Suprapubic skin (tissue), 4 donors: ENCODE data around the gene LRP1-AS. TPM values are rescaled to one million over a fixed set of nuclear protein-coding genes. Genes with fewer than 3 reads are reported as not detected.

Source experiments
- DNase-seq, 2 donors: peaks; one replicate each; pipeline ENCODE4 v3.0.0-alpha.2; 2019; ENCODE audit warnings: low spot score in 2 of 2
- H3K27ac ChIP-seq: fragments of 200-600 bp; sonication (generic); one replicate; pipeline ENCODE4 v1.5.1; 2019
- H3K27me3 ChIP-seq: fragments of 200-600 bp; sonication (generic); one replicate; pipeline ENCODE4 v1.5.1; 2019
- H3K36me3 ChIP-seq: fragments of 200-600 bp; sonication (generic); one replicate; pipeline ENCODE4 v1.5.1; 2019
- H3K4me1 ChIP-seq: fragments of 200-600 bp; sonication (generic); one replicate; pipeline ENCODE4 v1.5.1; 2019
- H3K4me3 ChIP-seq: fragments of 200-600 bp; sonication (generic); one replicate; pipeline ENCODE4 v1.5.1; 2019; ENCODE audit warnings: mild to moderate bottlenecking
- H3K9me3 ChIP-seq: fragments of 200-600 bp; sonication (generic); one replicate; pipeline ENCODE4 v1.5.1; 2019
- CTCF ChIP-seq, 2 donors: fragments of 200-600 bp in 1 of 2; fragments of 450-650 bp in 1 of 2; sonication (generic) in 1 of 2; IDR thresholded peaks; one replicate each; pipeline ENCODE4 v1.5.1; 2016 to 2019; ENCODE audit warnings: antibody characterized with exemption in 2 of 2, mild to moderate bottlenecking in 1 of 2, moderate library complexity in 1 of 2
- EP300 ChIP-seq: sonication (generic); formaldehyde crosslinking; IDR thresholded peaks from one replicate; pipeline ENCODE4 v1.6.1; 2017; ENCODE audit warnings: antibody characterized with exemption
- POLR2A ChIP-seq, 2 donors: fragments of 450-650 bp; IDR thresholded peaks; one replicate each; pipeline ENCODE4 v1.6.1; 2017; ENCODE audit warnings: antibody characterized with exemption in 2 of 2, mild to moderate bottlenecking in 2 of 2, moderate library complexity in 2 of 2
- POLR2AphosphoS5 ChIP-seq, 3 donors: sonication (generic); formaldehyde crosslinking; IDR thresholded peaks; one replicate each; pipeline ENCODE4 v1.6.1; 2017; ENCODE audit warnings: antibody characterized with exemption in 3 of 3
- WGBS: methylation state at CpG from one replicate; pipeline ENCODE4 v1.1.5; 2018; 5-methylcytosine and 5-hydroxymethylcytosine counted together
- total RNA-seq, 4 donors: library from RNA; depleted of rRNA; stranded (reverse); fragments of >200 nt; gene quantifications; one replicate each; pipeline ENCODE4 v1.1.0, GENCODE V29; 2016

LRP1-AS gene
- total RNA-seq, 4 donors from 2014 or later: not detected

GRCh38 chr12:57173683-57174082 lies 26.3 kb upstream of the LRP1-AS start:
- no peak for DNase-seq
- H3K4me3 ChIP-seq: no peak overlapping the region
- no peak for TF ChIP-seq POLR2A (IDR thresholded peaks at IDR 0.05)
- no peak for TF ChIP-seq EP300
- no peak for TF ChIP-seq POLR2AphosphoS5 (IDR thresholded peaks at IDR 0.05)
- no peak for TF ChIP-seq CTCF (IDR thresholded peaks at IDR 0.05)
- H3K27me3 ChIP-seq: no peaks in the 10 kb centered on the region
- peaks cover 46% of the 10 kb centered on the region for H3K36me3 ChIP-seq
- H3K4me1 ChIP-seq: peaks cover 73% of the 10 kb centered on the region
- WGBS: no CpG with 5 or more reads among the region's 14 CpGs
- no peak overlapping the region for H3K27ac ChIP-seq
- no peaks in the 10 kb centered on the region for H3K9me3 ChIP-seq

DNA sequence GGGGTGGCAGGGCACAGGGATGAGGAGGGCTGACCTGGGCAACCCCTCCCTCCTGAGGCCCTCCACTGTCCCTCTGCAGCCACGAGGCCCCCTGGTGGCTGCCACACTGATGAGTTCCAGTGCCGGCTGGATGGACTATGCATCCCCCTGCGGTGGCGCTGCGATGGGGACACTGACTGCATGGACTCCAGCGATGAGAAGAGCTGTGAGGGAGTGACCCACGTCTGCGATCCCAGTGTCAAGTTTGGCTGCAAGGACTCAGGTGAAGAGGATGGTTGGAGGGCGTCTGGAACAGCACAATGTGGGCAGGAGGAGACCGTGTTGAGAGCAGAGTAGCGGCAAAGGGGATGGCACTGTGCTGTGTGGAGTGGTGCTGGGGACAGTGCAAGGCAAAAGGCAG lies 25.7 kb upstream of the LRP1-AS start:
- Histone ChIP-seq H3K4me3 (no peak overlapping the region), H3K27ac (no peak overlapping the region), H3K27me3 (no peaks in the 10 kb centered on the region), H3K9me3 (no peaks in the 10 kb centered on the region), H3K4me1 (peaks cover 73% of the 10 kb centered on the region), H3K36me3 (peaks cover 46% of the 10 kb centered on the region)
- 71% methylated on average over 11 of the region's 11 CpGs for WGBS
- TF ChIP-seq CTCF (IDR thresholded peaks at IDR 0.05): peak; percentile 16 to 36
- TF ChIP-seq EP300: no peak
- no peak for DNase-seq

- no peak for DNase-seq
- Histone ChIP-seq H3K9me3 (no peaks in the 10 kb centered on the region), H3K4me1 (peaks cover 73% of the 10 kb centered on the region), H3K27ac (peak overlapping the region; percentile 24), H3K4me3 (no peak overlapping the region), H3K27me3 (no peaks in the 10 kb centered on the region), H3K36me3 (peaks cover 45% of the 10 kb centered on the region)
- WGBS: 34% methylated on average over 4 of the region's 4 CpGs
- TF ChIP-seq POLR2A (IDR thresholded peaks at IDR 0.05) (no peak), EP300 (no peak), CTCF (IDR thresholded peaks at IDR 0.05) (no peak), POLR2AphosphoS5 (IDR thresholded peaks at IDR 0.05) (no peak)
Observed at GRCh38 chr12:57171668-57172067, 24.2 kb upstream of the LRP1-AS start.

GRCh38 chr12:57170927-57171326 lies 23.5 kb upstream of the LRP1-AS start:
- no peak for DNase-seq
- 59% methylated on average over 3 of the region's 4 CpGs for WGBS
- Histone ChIP-seq H3K9me3 (no peaks in the 10 kb centered on the region), H3K4me1 (peaks cover 73% of the 10 kb centered on the region), H3K27ac (no peak overlapping the region), H3K4me3 (no peak overlapping the region), H3K36me3 (peaks cover 50% of the 10 kb centered on the region), H3K27me3 (no peaks in the 10 kb centered on the region)
- no peak for TF ChIP-seq POLR2AphosphoS5 (IDR thresholded peaks at IDR 0.05)
- TF ChIP-seq POLR2A (IDR thresholded peaks at IDR 0.05): no peak
- no peak for TF ChIP-seq CTCF (IDR thresholded peaks at IDR 0.05)
- TF ChIP-seq EP300: no peak

DNA sequence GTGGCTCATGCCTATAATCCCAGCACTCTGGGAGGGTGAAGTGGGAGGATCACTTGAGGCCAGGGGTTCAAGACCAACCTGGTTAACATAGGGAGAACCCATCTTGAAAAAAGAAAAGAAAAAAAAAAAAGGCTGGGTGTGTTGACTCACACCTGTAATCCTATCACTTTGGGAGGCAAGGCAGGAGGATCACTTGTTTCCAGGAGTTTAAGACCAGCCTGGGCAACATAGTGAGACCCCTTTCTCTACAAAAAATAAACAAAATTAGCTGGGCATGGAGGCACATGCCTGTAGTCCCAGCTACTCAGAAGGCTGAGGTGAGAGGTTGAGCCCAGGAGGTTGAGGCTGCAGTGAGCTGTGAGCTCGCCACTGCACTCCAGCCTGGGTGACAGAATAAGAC lies 23.0 kb upstream of the LRP1-AS start:
- TF ChIP-seq CTCF (IDR thresholded peaks at IDR 0.05) (no peak), POLR2A (IDR thresholded peaks at IDR 0.05) (no peak), POLR2AphosphoS5 (IDR thresholded peaks at IDR 0.05) (no peak), EP300 (no peak)
- Histone ChIP-seq H3K36me3 (peaks cover 50% of the 10 kb centered on the region), H3K4me1 (peaks cover 74% of the 10 kb centered on the region), H3K9me3 (no peaks in the 10 kb centered on the region), H3K4me3 (no peak overlapping the region), H3K27me3 (no peaks in the 10 kb centered on the region), H3K27ac (no peak overlapping the region)
- WGBS: 63% methylated on average over 1 of the region's 1 CpG
- no peak for DNase-seq
